ENCODE measurements around the gene TPRN. TPM values are rescaled to one million over a fixed set of nuclear protein-coding genes. Genes with fewer than 3 reads are reported as not detected.

The TPRN gene
- total RNA-seq, 1 experiment from 2014 or later = 20.3 TPM

GRCh38 chr9:137216188-137216965 lies 15.8 kb upstream of the TPRN start:
- intact Hi-C loops (cut with micrococcal nuclease; ENCODE audit: unreplicated experiment) = no loop called here
- H3K36me3 Mint-ChIP-seq (ENCODE audit: insufficient read depth, unreplicated experiment) = peaks cover 44% of the 10 kb centered on the region
- no peaks in the 10 kb centered on the region for H3K4me1 Mint-ChIP-seq (ENCODE audit: low read depth, unreplicated experiment)
- TF ChIP-seq, protein P1, sequence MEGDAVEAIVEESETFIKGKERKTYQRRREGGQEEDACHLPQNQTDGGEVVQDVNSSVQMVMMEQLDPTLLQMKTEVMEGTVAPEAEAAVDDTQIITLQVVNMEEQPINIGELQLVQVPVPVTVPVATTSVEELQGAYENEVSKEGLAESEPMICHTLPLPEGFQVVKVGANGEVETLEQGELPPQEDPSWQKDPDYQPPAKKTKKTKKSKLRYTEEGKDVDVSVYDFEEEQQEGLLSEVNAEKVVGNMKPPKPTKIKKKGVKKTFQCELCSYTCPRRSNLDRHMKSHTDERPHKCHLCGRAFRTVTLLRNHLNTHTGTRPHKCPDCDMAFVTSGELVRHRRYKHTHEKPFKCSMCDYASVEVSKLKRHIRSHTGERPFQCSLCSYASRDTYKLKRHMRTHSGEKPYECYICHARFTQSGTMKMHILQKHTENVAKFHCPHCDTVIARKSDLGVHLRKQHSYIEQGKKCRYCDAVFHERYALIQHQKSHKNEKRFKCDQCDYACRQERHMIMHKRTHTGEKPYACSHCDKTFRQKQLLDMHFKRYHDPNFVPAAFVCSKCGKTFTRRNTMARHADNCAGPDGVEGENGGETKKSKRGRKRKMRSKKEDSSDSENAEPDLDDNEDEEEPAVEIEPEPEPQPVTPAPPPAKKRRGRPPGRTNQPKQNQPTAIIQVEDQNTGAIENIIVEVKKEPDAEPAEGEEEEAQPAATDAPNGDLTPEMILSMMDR (IDR thresholded peaks at IDR 0.05; ENCODE audit: unreplicated experiment) = no peak
- DNase-seq = no peak
- no TSS peak for BruUV-seq (replicated peaks)
- no peaks in the 10 kb centered on the region for H3K9me3 Mint-ChIP-seq (ENCODE audit: low read depth, unreplicated experiment)
- CTCF ChIA-PET = interaction anchor here (0.6 kb wide), 1 partner anchor 80 kb away, joined by 3 read pairs; no protein-coding TSS in a partner anchor
- H3K27me3 Mint-ChIP-seq (ENCODE audit: unreplicated experiment) = no peaks in the 10 kb centered on the region
- no peak overlapping the region for H3K27ac Mint-ChIP-seq (ENCODE audit: unreplicated experiment)
- H3K4me3 Mint-ChIP-seq (ENCODE audit: low read depth, unreplicated experiment) = no peak overlapping the region

DNA sequence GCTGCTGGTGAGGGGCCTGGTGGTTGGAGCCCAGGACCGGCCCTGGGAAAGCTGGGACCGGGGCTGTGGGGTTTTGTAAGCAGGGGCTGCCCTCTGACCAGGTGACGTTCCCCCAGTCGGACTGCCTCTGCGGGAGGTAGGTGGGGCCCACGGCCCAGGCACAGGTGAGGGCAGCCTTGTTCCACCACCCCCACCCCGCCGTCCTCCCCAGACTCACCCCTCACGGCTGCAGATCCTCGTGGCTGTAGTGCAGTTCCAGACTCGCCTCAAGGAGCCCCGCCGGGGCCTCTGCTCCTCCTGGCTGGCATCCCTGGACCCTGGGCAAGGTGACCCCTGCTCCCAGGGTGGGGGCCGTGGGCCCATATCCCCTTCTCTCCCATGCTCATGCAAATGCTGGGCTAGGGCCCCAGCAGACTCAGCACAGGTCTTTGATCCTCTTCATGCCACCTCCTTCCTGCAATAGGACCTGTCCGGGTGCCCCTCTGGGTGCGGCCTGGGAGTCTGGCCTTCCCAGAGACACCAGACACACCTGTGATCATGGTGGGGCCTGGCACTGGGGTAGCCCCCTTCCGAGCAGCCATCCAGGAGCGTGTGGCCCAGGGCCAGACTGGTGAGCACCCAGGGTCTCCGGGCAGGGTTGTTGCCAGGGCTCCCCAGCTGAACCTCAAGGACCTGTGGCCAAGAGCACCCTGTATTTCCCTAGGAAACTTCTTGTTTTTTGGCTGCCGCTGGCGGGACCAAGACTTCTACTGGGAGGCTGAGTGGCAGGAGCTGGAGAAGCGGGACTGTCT lies 14.8 kb upstream of the TPRN start:
- no peak for DNase-seq
- CTCF ChIA-PET = interaction anchor here (1.1 to 1.7 kb wide), 3 partner anchors 8 to 20 kb away, joined by 3 to 4 read pairs (median 4); partner anchors contain the start of gene RNF224
- no peaks in the 10 kb centered on the region for H3K27me3 Mint-ChIP-seq (ENCODE audit: unreplicated experiment)
- H3K9me3 Mint-ChIP-seq (ENCODE audit: low read depth, unreplicated experiment) = no peaks in the 10 kb centered on the region
- H3K27ac Mint-ChIP-seq (ENCODE audit: unreplicated experiment) = no peak overlapping the region
- H3K36me3 Mint-ChIP-seq (ENCODE audit: insufficient read depth, unreplicated experiment) = peaks cover 46% of the 10 kb centered on the region
- H3K4me3 Mint-ChIP-seq (ENCODE audit: low read depth, unreplicated experiment) = no peak overlapping the region
- no peaks in the 10 kb centered on the region for H3K4me1 Mint-ChIP-seq (ENCODE audit: low read depth, unreplicated experiment)
- no TSS peak for BruUV-seq (replicated peaks)
- TF ChIP-seq, protein P1 (IDR thresholded peaks at IDR 0.05; ENCODE audit: unreplicated experiment) = no peak
- intact Hi-C loops (cut with micrococcal nuclease; ENCODE audit: unreplicated experiment) = no loop called here

- no TSS peak for BruUV-seq (replicated peaks)
- H3K4me1 Mint-ChIP-seq (ENCODE audit: low read depth, unreplicated experiment) = no peaks in the 10 kb centered on the region
- H3K27me3 Mint-ChIP-seq (ENCODE audit: unreplicated experiment) = no peaks in the 10 kb centered on the region
- H3K27ac Mint-ChIP-seq (ENCODE audit: unreplicated experiment) = no peak overlapping the region
- H3K9me3 Mint-ChIP-seq (ENCODE audit: low read depth, unreplicated experiment) = no peaks in the 10 kb centered on the region
- DNase-seq = no peak
- TF ChIP-seq, protein P1 (IDR thresholded peaks at IDR 0.05; ENCODE audit: unreplicated experiment) = no peak
- H3K36me3 Mint-ChIP-seq (ENCODE audit: insufficient read depth, unreplicated experiment) = peaks cover 40% of the 10 kb centered on the region
- CTCF ChIA-PET = interaction anchor here (1.1 to 1.7 kb wide), 3 partner anchors 9 to 19 kb away, joined by 3 to 4 read pairs (median 4); partner anchors contain the start of gene RNF224
- no peak overlapping the region for H3K4me3 Mint-ChIP-seq (ENCODE audit: low read depth, unreplicated experiment)
- intact Hi-C loops (cut with micrococcal nuclease; ENCODE audit: unreplicated experiment) = no loop called here
Measured at GRCh38 chr9:137214620-137215019, 14.1 kb upstream of the TPRN start.

GRCh38 chr9:137213160-137214060 lies 12.9 kb upstream of the TPRN start:
- Mint-ChIP-seq H3K4me1 (ENCODE audit: low read depth, unreplicated experiment) (no peaks in the 10 kb centered on the region), H3K36me3 (ENCODE audit: insufficient read depth, unreplicated experiment) (peaks cover 31% of the 10 kb centered on the region), H3K4me3 (ENCODE audit: low read depth, unreplicated experiment) (no peak overlapping the region), H3K27me3 (ENCODE audit: unreplicated experiment) (no peaks in the 10 kb centered on the region), H3K9me3 (ENCODE audit: low read depth, unreplicated experiment) (no peaks in the 10 kb centered on the region), H3K27ac (ENCODE audit: unreplicated experiment) (no peak overlapping the region)
- no TSS peak for BruUV-seq (replicated peaks)
- no peak for DNase-seq
- intact Hi-C loops (cut with micrococcal nuclease; ENCODE audit: unreplicated experiment) = no loop called here
- TF ChIP-seq, protein P1 (IDR thresholded peaks at IDR 0.05; ENCODE audit: unreplicated experiment) = no peak
- CTCF ChIA-PET = no interaction called here
